AG04449 (cell line): ENCODE results near the gene ACKR3.

ENCODE experiments used
- CTCF ChIA-PET: fragments of 350-600 bp; formaldehyde crosslinking; extraction: SDS; loops from one replicate; lab custom pipeline; 2021; ENCODE audit warnings: antibody characterized with exemption; lab: Yijun Ruan, JAX
- POLR2A ChIA-PET: fragments of 400-600, 350-600 bp; formaldehyde crosslinking; extraction: SDS; loops from one replicate; lab custom pipeline; 2020; ENCODE audit warnings: antibody characterized with exemption, inconsistent platforms; lab: Yijun Ruan, JAX
- DNase-seq: peaks from one replicate; pipeline ENCODE4 v3.0.0-alpha.2; 2010; ENCODE audit warnings: low read depth, low spot score
- H3K4me3 ChIP-seq: 2 replicates; pipeline ENCODE4 v1.5.1; 2011; ENCODE audit warnings: low read depth, mild to moderate bottlenecking, control low read depth, low read length
- CTCF ChIP-seq: IDR thresholded peaks from one replicate; pipeline ENCODE4 v1.5.1; 2011; ENCODE audit warnings: mild to moderate bottlenecking, moderate library complexity, low read length, control low read depth, inconsistent platforms; ENCODE audit not compliant: insufficient read depth; ENCODE audit errors: missing control alignments

Gene ACKR3

GRCh38 chr2:236623816-236624215 lies 54.2 kb downstream of the ACKR3 start:
- no peak for TF ChIP-seq CTCF
- ChIA-PET POLR2A (no interaction called here), CTCF (no interaction called here)
- no peak overlapping the region for H3K4me3 ChIP-seq
- DNase-seq = no peak

GRCh38 chr2:236625156-236625690 lies 55.6 kb downstream of the ACKR3 start:
- DNase-seq = no peak
- no peak overlapping the region for H3K4me3 ChIP-seq
- ChIA-PET POLR2A (no interaction called here), CTCF (interaction anchor here (1.2 kb wide), 1 partner anchor 90 kb away, joined by 3 read pairs; no protein-coding TSS in a partner anchor)
- no peak for TF ChIP-seq CTCF

DNA sequence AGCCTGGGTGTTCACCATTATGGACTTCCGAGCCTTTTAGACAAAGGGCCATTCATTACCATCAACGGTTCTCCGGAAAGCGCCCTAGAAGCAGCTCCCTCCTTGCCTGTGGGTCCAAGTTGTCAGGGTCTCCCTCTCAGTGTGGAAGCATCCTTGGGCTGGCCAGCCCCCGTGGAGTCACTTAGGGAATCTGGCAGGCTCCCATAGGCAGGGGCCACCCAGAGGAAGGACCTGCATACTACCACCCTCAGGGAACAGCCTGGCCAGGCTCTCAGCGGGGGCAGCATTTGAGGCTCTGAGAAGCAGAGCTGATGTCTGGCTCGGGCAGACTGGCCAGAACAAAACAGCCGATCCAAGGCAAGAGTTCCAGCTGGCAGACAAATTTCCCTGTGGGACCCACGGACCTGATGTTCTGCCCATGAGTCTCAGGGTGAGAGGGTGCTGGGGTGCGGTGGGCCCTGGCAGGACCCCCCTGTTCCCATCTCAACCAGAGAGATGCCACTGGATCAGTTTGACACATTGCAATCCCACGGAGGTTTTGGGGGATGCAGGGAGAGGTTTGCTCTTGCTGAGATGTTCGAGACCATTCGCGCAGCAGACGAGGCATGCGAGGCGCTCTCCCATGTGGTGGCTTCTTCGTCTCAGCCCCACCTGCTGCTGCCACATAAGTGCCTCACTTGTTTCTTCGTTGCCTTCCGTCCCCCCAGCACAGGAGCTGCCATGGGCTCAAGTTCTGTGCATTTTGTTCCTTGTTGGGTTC lies 56.9 kb downstream of the ACKR3 start:
- TF ChIP-seq CTCF = no peak
- H3K4me3 ChIP-seq = no peak overlapping the region
- CTCF ChIA-PET = interaction anchor here (1.2 kb wide), 1 partner anchor 89 kb away, joined by 3 read pairs; no protein-coding TSS in a partner anchor
- no peak for DNase-seq
- POLR2A ChIA-PET = no interaction called here

DNA sequence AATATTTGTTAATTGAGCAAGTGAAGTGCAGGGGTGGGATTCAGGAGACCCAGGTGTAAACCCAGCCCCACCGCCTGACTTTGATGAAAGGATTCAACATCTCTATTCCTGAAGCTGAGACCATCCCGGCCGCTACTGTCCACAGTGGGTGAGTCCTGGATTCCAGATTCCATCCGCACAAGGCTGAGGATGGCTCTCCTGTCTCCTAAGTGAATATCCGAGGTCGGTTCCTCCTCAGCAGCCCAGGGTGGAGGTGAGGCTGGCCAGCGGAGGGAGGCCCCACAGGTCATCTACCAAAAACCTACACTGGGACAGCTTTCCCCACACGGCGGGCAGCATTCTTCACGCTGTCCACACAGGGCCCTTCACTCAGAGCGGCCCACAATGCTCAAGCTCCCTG lies 57.6 kb downstream of the ACKR3 start:
- ChIA-PET POLR2A (no interaction called here), CTCF (no interaction called here)
- no peak for TF ChIP-seq CTCF
- H3K4me3 ChIP-seq = no peak overlapping the region
- no peak for DNase-seq

DNA sequence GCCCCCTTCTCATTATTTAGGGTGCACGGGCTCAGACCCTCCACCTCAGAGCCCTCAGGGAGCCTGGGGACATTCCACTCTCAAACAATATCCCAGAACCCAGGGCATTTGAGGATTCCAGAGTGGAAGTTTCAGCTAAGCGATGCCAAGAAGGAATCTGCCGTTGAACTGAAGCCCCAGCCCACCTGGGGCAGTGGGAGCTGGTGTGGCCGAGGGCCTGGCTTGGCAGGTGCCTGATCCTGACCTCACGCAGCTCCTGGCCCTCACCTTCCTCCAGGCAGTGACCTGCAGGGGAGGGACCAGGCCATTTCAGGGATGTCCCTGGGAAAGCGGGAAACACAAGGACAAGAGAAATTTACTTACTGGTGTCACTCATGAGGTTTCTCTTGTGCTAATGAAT lies 58.2 kb downstream of the ACKR3 start:
- POLR2A ChIA-PET = no interaction called here
- no peak overlapping the region for H3K4me3 ChIP-seq
- no peak for DNase-seq
- CTCF ChIA-PET = no interaction called here
- TF ChIP-seq CTCF = no peak

DNA sequence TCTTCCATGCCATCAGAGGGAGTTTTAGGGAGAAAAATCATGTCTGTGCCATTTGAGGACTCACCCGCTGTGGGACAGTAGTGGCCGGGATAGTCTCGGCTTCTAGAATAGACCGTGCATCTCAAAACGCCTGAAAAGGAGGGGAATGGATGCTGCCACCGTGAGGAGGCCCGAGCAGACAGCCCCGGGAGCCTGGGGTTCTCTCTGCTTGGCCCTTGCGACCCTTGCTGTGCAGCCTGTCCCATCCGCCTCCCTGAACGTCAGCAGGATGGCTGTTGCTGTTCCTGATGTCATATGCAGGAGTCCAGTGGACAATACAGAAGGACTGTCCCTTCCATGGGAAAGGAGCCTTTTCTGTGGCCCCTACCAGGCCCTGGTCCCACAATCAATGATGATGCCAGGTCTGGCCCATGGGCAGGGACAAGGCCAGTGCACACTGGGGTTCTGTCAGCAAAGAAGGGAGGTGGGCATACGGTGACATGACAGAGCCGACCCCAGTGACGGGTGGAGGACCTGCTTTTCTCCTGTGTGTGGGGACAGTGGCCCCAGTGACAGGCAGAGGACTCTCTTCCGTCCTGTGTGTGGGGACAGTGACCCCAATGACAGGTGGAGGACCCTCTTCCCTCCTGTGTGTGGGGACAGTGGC lies 58.8 kb downstream of the ACKR3 start:
- CTCF ChIA-PET = no interaction called here
- no peak for TF ChIP-seq CTCF
- H3K4me3 ChIP-seq = no peak overlapping the region
- no peak for DNase-seq
- POLR2A ChIA-PET = no interaction called here
